GM12874 (cell line): ENCODE measurements around the gene NFASC.
A peak's percentile ranks its signal among the peaks of the same experiment; 100 is the strongest.

Experiments used
- CTCF ChIP-seq: IDR thresholded peaks from 2 replicates; pipeline ENCODE4 v1.5.1; 2011; ENCODE audit warnings: low read depth, mild to moderate bottlenecking, control low read depth, low read length, moderate library complexity; ENCODE audit not compliant: insufficient read depth

The NFASC gene

GRCh38 chr1:205064741-205065316 is 194.2 kb downstream of the NFASC start:
- TF ChIP-seq CTCF, result no peak

GRCh38 chr1:205065666-205066065 is 195.0 kb downstream of the NFASC start:
- TF ChIP-seq CTCF, result no peak

DNA sequence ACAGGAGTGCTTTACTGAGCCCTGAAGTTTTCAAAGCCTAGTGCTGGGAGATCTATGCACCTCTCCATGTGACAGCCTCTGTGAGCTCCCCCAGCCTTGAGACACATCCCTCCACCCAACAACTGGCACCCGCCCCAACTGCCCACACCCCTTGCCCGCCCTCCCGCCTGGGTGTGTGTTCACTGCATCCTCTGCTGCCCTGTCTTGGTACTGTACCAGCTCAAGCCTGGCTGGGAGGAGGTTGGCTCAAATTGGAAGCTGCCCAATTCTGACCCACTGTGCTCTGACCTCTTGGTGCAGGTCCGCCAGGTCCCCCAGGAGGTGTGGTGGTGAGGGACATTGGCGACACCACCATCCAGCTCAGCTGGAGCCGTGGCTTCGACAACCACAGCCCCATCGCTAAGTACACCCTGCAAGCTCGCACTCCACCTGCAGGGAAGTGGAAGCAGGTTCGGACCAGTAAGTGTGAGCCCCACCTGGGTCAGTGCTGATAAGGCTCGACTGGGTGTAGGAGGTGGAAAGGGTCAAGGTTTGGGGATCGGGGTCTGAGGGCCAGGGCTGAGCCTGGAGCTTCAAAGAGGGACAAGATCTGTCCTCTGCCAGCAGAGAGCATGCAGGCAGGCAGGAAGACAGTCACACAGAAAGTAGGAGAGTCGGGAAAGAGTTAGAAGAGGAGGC is 195.6 kb downstream of the NFASC start:
- peak; percentile 33; the same call in 1 of the 2 replicates for TF ChIP-seq CTCF

- TF ChIP-seq CTCF, result no peak
Observed at GRCh38 chr1:205067031-205067430, 196.4 kb downstream of the NFASC start.

GRCh38 chr1:205068001-205068400 is 197.3 kb downstream of the NFASC start:
- TF ChIP-seq CTCF, result no peak

- TF ChIP-seq CTCF, result no peak
Observed at GRCh38 chr1:205068457-205069040, 197.9 kb downstream of the NFASC start.

DNA sequence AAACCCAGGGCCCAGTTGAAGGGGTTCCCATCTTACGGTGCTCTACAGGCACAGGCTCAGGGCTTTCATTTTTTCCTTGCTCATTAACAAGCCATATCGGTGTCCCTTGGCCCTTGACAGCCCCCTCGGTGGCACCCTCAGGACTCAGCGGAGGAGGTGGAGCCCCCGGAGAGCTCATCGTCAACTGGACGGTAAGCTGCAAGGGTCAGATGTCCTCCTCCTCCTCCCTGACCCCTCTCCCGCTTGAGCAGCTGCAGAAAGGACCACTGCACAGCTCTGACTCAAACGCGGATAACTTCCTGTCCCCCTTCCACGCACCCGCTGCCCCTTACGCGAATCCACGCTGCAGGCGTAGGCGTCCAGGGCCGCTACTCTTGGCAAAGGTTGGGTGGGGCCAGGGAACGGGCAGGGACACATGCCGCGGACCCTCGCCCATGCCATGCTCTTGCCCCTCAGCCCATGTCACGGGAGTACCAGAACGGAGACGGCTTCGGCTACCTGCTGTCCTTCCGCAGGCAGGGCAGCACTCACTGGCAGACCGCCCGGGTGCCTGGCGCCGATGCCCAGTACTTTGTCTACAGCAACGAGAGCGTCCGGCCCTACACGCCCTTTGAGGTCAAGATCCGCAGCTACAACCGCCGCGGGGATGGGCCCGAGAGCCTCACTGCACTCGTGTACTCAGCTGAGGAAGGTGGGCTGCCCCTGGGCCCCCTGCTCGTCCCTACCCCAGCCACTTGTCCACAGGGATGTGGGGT is 198.9 kb downstream of the NFASC start:
- no peak for TF ChIP-seq CTCF
